Breast epithelium (tissue), 3 donors: Measurements from ENCODE around the gene SPINDOC.
A peak's percentile ranks its signal among the peaks of the same experiment; 100 is the strongest.

Experiments used
- CTCF ChIP-seq, 3 donors: fragments of 450-650 bp; IDR thresholded peaks; one replicate each; pipeline ENCODE4 v1.5.1; 2016 to 2017; ENCODE audit warnings: antibody characterized with exemption in 3 of 3, mild to moderate bottlenecking in 3 of 3, moderate library complexity in 3 of 3
- POLR2A ChIP-seq: fragments of 450-650 bp; IDR thresholded peaks from one replicate; pipeline ENCODE4 v1.6.1; 2016; ENCODE audit warnings: antibody characterized with exemption, mild to moderate bottlenecking, moderate library complexity

- peak in 1 of 3 donors; percentile 89 for TF ChIP-seq CTCF (IDR thresholded peaks at IDR 0.05)
- TF ChIP-seq POLR2A = no peak
Observed at GRCh38 chr11:63768237-63769041, 44.8 kb upstream of the SPINDOC start, which contains the start of gene ZFTA.
